ENCODE results near the gene CEP131.

CEP131 gene

GRCh38 chr17:81222620-81222905 lies 202 bp downstream of the CEP131 start:
- FAIRE-seq (no peak), DNase-seq (ENCODE audit: insufficient read length, low spot score) (no peak)
- no peak for TF ChIP-seq CTCF (IDR thresholded peaks at IDR 0.05; ENCODE audit: insufficient read depth, missing control alignments)

GRCh38 chr17:81221842-81222619 lies 734 bp downstream of the CEP131 start:
- FAIRE-seq = no peak
- DNase-seq (ENCODE audit: insufficient read length, low spot score) = no peak

GRCh38 chr17:81221371-81221841 lies 1.4 kb downstream of the CEP131 start:
- no peak for TF ChIP-seq CTCF (IDR thresholded peaks at IDR 0.05; ENCODE audit: insufficient read depth, missing control alignments)
- FAIRE-seq (no peak), DNase-seq (ENCODE audit: insufficient read length, low spot score) (no peak)

More at GRCh38 chr17:81221842-81222619, 734 bp downstream of the CEP131 start:
- no peak for TF ChIP-seq CTCF (IDR thresholded peaks at IDR 0.05; ENCODE audit: insufficient read depth, missing control alignments)

GRCh38 chr17:81219476-81220180 lies 3.1 kb downstream of the CEP131 start:
- DNase-seq (ENCODE audit: insufficient read length, low spot score) (no peak), FAIRE-seq (no peak)
- TF ChIP-seq CTCF (IDR thresholded peaks at IDR 0.05; ENCODE audit: insufficient read depth, missing control alignments) = no peak

- DNase-seq (ENCODE audit: insufficient read length, low spot score) (no peak), FAIRE-seq (no peak)
- TF ChIP-seq CTCF (IDR thresholded peaks at IDR 0.05; ENCODE audit: insufficient read depth, missing control alignments) = no peak
Observed at GRCh38 chr17:81218991-81219390, 3.8 kb downstream of the CEP131 start.

- no peak for TF ChIP-seq CTCF (IDR thresholded peaks at IDR 0.05; ENCODE audit: insufficient read depth, missing control alignments)
Observed at GRCh38 chr17:81218459-81218858, 4.3 kb downstream of the CEP131 start.

GRCh38 chr17:81217491-81217890 lies 5.3 kb downstream of the CEP131 start:
- DNase-seq (ENCODE audit: insufficient read length, low spot score) (no peak), FAIRE-seq (no peak)
- no peak for TF ChIP-seq CTCF (IDR thresholded peaks at IDR 0.05; ENCODE audit: insufficient read depth, missing control alignments)

More at GRCh38 chr17:81218459-81218858, 4.3 kb downstream of the CEP131 start:
- DNase-seq (ENCODE audit: insufficient read length, low spot score) (no peak), FAIRE-seq (no peak)
